Ovary (tissue), 9 donors: ENCODE measurements around the gene EHMT1. TPM values are rescaled to one million over a fixed set of nuclear protein-coding genes. Genes with fewer than 3 reads are reported as not detected.

Source experiments
- DNase-seq, 5 donors: peaks; one replicate each; pipeline ENCODE4 v3.0.0-alpha.2; 2019 to 2020
- H3K27ac ChIP-seq, 2 donors: fragments of 200-600 bp; one replicate each; pipeline versions ENCODE4 v1.5.1 to v1.8.0; 2019 to 2022
- H3K27me3 ChIP-seq: fragments of 200-600 bp; one replicate; pipeline ENCODE4 v1.8.0; 2022
- H3K36me3 ChIP-seq: fragments of 200-600 bp; sonication (generic); one replicate; pipeline ENCODE4 v1.5.1; 2019
- H3K4me1 ChIP-seq: one replicate; pipeline ENCODE4 v1.8.1; 2013; ENCODE audit warnings: mild to moderate bottlenecking, moderate library complexity; ENCODE audit not compliant: insufficient read depth
- H3K4me3 ChIP-seq: fragments of 200-600 bp; sonication (generic); one replicate; pipeline ENCODE4 v1.5.1; 2017
- H3K9me3 ChIP-seq, 2 donors: fragments of 200-600 bp in 1 of 2; sonication (generic) in 1 of 2; one replicate each; pipeline versions ENCODE4 v1.5.1 to v1.8.1; 2013 to 2019; ENCODE audit warnings: mild to moderate bottlenecking in 1 of 2, moderate library complexity in 1 of 2
- EP300 ChIP-seq: sonication (generic); formaldehyde crosslinking; IDR thresholded peaks from one replicate; pipeline ENCODE4 v1.6.1; 2017; ENCODE audit warnings: antibody characterized with exemption
- POLR2A ChIP-seq: fragments of 450-650 bp; IDR thresholded peaks from one replicate; pipeline ENCODE4 v1.6.1; 2017; ENCODE audit warnings: antibody characterized with exemption, mild to moderate bottlenecking, moderate library complexity
- WGBS, 3 donors: extraction: QIAGEN DNeasy Blood & Tissue Kit in 1 of 3; methylation state at CpG; one replicate each; pipeline versions ENCODE4 v1.1.5 to v1.1.7; 2013 to 2017; 5-methylcytosine and 5-hydroxymethylcytosine counted together
- intact Hi-C, 4 donors: fragments of 100-400 bp; cut with DNase I; formaldehyde crosslinking; loops; one replicate each; pipeline versions ENCODE4 v1.11.0 to v1.15.1; 2022 to 2023
- polyA plus RNA-seq, 2 donors: library from polyadenylated mRNA; stranded (reverse); fragments of 200-250 nt in 1 of 2; fragments of 350-450 nt in 1 of 2; fragmentation: Illumina TruSeq in 1 of 2; extraction: RNeasy Lipid Tissue Mini Kit (QIAGEN cat#74804) in 1 of 2; gene quantifications; one replicate each; pipeline ENCODE4 v1.2.3, GENCODE V29; 2013 to 2014
- total RNA-seq, 7 donors: library from RNA; depleted of rRNA in 2 of 7; stranded (reverse); fragments of >200 nt in 2 of 7; fragmentation: NEBNext Ultra II Directional in 3 of 7; extraction: Animal tissue kit (Norgen Biotek cat#: 25700) in 3 of 7; gene quantifications; one replicate each; pipeline versions ENCODE4 v1.1.0 to v1.2.4, GENCODE V29; 2016 to 2023
- TF ChIP-seq, protein P1 (sequence below), 3 donors: fragments of 450-650 bp in 2 of 3; fragments of 200-600 bp in 1 of 3; IDR thresholded peaks; one replicate each; pipeline versions ENCODE4 v1.5.1 to v1.8.0; 2016 to 2022; ENCODE audit warnings: antibody characterized with exemption in 3 of 3, mild to moderate bottlenecking in 1 of 3
- donor health status: DM: no; HTN: no; CAD: no; lungs with moderate emphysema.
- donor health status: DM: no; HTN: no; CAD: no.
- donor health status: Bipolar disorder and iron deficiency.
- donor health status: DM: yes; HTN: yes; CAD: no.
- donor health status: DM: no; HTN: no; CAD: no.
- donor health status: DM: yes; HTN: yes; CAD: no.

EHMT1 gene
- total and polyA plus RNA-seq, 9 donors = 40.8 to 98.5 (median 77.9) TPM

GRCh38 chr9:137753192-137753765 lies 134.5 kb downstream of the EHMT1 start:
- TF ChIP-seq EP300 (no peak), POLR2A (no peak)
- TF ChIP-seq, protein P1, sequence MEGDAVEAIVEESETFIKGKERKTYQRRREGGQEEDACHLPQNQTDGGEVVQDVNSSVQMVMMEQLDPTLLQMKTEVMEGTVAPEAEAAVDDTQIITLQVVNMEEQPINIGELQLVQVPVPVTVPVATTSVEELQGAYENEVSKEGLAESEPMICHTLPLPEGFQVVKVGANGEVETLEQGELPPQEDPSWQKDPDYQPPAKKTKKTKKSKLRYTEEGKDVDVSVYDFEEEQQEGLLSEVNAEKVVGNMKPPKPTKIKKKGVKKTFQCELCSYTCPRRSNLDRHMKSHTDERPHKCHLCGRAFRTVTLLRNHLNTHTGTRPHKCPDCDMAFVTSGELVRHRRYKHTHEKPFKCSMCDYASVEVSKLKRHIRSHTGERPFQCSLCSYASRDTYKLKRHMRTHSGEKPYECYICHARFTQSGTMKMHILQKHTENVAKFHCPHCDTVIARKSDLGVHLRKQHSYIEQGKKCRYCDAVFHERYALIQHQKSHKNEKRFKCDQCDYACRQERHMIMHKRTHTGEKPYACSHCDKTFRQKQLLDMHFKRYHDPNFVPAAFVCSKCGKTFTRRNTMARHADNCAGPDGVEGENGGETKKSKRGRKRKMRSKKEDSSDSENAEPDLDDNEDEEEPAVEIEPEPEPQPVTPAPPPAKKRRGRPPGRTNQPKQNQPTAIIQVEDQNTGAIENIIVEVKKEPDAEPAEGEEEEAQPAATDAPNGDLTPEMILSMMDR (IDR thresholded peaks at IDR 0.05) = no peak
- peaks cover 3% of the 10 kb centered on the region for H3K4me1 ChIP-seq
- WGBS, 3 donors = 75 to 87% (median 78%) methylated on average over 22 of the region's 22 CpGs
- no peaks in the 10 kb centered on the region for H3K9me3 ChIP-seq
- intact Hi-C loops = no loop called here
- no peak overlapping the region for H3K27ac ChIP-seq
- no peaks in the 10 kb centered on the region for H3K36me3 ChIP-seq
- H3K27me3 ChIP-seq = no peaks in the 10 kb centered on the region
- H3K4me3 ChIP-seq = no peak overlapping the region
- no peak for DNase-seq

- no peak overlapping the region for H3K4me3 ChIP-seq
- no peaks in the 10 kb centered on the region for H3K9me3 ChIP-seq
- H3K4me1 ChIP-seq = peaks cover 5% of the 10 kb centered on the region
- intact Hi-C loops = no loop called here
- TF ChIP-seq EP300 = no peak
- no peak for TF ChIP-seq POLR2A
- TF ChIP-seq, protein P1 (IDR thresholded peaks at IDR 0.05) = no peak
- WGBS, 3 donors = 94 to 95% (median 94%) methylated on average over 7 of the region's 7 CpGs
- no peak for DNase-seq
- H3K36me3 ChIP-seq = no peaks in the 10 kb centered on the region
- no peak overlapping the region for H3K27ac ChIP-seq
- no peaks in the 10 kb centered on the region for H3K27me3 ChIP-seq
Observed at GRCh38 chr9:137755261-137755927, 136.6 kb downstream of the EHMT1 start.

DNA sequence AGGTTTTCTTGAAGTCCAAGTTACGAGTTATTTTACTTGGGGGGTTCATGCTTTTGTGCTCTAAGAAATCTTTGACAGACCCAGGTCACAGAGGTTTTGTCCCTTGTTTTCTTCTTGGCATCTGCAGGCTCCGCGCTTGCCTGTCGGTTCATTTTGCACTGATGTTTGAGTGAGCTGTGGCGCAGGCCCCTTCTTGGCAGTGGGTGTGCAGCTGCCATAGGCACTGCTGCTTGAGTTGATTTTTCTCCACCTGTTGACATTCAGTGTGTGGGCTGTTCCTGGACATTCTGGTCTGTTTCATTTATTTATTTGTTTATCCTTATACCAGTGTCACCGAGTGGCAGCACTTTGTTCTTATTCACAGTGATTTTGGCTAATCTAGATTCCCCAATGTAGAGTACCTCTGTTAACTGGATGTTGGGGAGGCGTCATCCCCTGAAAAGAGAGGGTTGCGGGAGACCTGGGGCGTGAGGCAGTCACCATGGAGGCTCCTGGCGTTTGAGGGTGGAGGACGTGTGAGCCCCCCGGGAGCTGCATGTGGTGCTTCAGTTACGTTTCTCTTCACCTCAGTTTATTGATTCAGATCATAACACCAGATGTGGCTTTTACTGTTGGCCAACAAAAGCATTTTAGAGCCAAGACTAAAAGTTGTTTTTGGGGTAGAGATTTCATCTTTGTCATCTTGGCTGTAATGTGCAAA lies 137.4 kb downstream of the EHMT1 start:
- Histone ChIP-seq H3K36me3 (no peaks in the 10 kb centered on the region), H3K27ac (no peak overlapping the region), H3K4me1 (peaks cover 7% of the 10 kb centered on the region), H3K27me3 (no peaks in the 10 kb centered on the region), H3K9me3 (no peaks in the 10 kb centered on the region), H3K4me3 (no peak overlapping the region)
- 84 to 89% (median 87%) methylated on average over 13 of the region's 13 CpGs for WGBS, 3 donors
- no peak for TF ChIP-seq EP300
- TF ChIP-seq POLR2A = no peak
- TF ChIP-seq, protein P1 (IDR thresholded peaks at IDR 0.05) = no peak
- no peak for DNase-seq
- intact Hi-C loops = no loop called here

GRCh38 chr9:137757139-137757538 lies 138.3 kb downstream of the EHMT1 start:
- WGBS, 3 donors = 57 to 75% (median 66%) methylated on average over 10 of the region's 10 CpGs
- H3K4me3 ChIP-seq = no peak overlapping the region
- intact Hi-C loops = no loop called here
- no peak for TF ChIP-seq POLR2A
- TF ChIP-seq, protein P1 (IDR thresholded peaks at IDR 0.05) = no peak
- TF ChIP-seq EP300 = no peak
- DNase-seq = peak in 1 of 5 donors; percentile 41
- H3K36me3 ChIP-seq = no peaks in the 10 kb centered on the region
- H3K27ac ChIP-seq = no peak overlapping the region
- no peaks in the 10 kb centered on the region for H3K27me3 ChIP-seq
- peaks cover 10% of the 10 kb centered on the region for H3K4me1 ChIP-seq
- no peaks in the 10 kb centered on the region for H3K9me3 ChIP-seq
